Stimulated activated memory B cell treated with anti-CD40 and anti-IgM and Interleukin-4, amounts not matched to agents 10 μg/mL and 1 μg/mL and 100 μg/mL, for 72 hours (primary cell): ENCODE results near the gene CDCP1.

Source experiments
- ATAC-seq: fragments of 150-1000 bp; cut with Tn5 transposase; 2 replicates; pipeline ENCODE4 v1.10.0; 2021
- H3K27ac Mint-ChIP-seq: one replicate; pipeline ENCODE4 v1.8.0; 2022; ENCODE audit warnings: mild to moderate bottlenecking, mixed read lengths
- H3K27me3 Mint-ChIP-seq: one replicate; pipeline ENCODE4 v1.8.0; 2022; ENCODE audit warnings: mixed read lengths
- H3K36me3 Mint-ChIP-seq: one replicate; pipeline ENCODE4 v1.8.0; 2022; ENCODE audit warnings: mixed read lengths
- H3K4me1 Mint-ChIP-seq: one replicate; pipeline ENCODE4 v1.8.0; 2022; ENCODE audit warnings: mixed read lengths
- H3K4me3 Mint-ChIP-seq: one replicate; pipeline ENCODE4 v1.8.0; 2022; ENCODE audit warnings: mild to moderate bottlenecking, moderate library complexity, mixed read lengths
- H3K9me3 Mint-ChIP-seq: one replicate; pipeline ENCODE4 v1.8.0; 2022; ENCODE audit warnings: mixed read lengths

CDCP1 gene

DNA sequence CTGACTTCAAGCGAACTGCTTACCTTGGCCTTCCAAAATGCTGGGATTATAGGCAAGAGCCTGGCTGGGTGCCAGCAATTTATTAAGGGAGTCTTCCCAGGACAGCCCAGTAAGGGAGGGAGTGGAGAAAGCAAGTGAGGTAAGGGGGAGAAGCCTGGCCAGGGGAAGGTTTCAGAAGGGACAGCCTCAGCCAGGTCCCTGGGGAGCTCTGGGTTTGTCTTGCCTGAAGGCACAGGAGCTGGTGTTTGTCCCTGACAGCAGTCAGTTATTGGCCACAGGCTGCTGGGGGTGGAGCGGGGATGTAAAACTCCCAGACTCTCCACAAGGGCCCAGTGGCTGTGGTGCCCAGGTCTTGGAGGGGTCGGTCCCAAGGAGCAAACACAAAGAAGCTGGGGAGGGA is 33.0 kb upstream of the CDCP1 start:
- Mint-ChIP-seq H3K4me3 (no peak overlapping the region), H3K27ac (no peak overlapping the region), H3K36me3 (no peaks in the 10 kb centered on the region), H3K9me3 (no peaks in the 10 kb centered on the region), H3K27me3 (peaks cover 62% of the 10 kb centered on the region), H3K4me1 (peaks cover 6% of the 10 kb centered on the region)
- no peak for ATAC-seq

DNA sequence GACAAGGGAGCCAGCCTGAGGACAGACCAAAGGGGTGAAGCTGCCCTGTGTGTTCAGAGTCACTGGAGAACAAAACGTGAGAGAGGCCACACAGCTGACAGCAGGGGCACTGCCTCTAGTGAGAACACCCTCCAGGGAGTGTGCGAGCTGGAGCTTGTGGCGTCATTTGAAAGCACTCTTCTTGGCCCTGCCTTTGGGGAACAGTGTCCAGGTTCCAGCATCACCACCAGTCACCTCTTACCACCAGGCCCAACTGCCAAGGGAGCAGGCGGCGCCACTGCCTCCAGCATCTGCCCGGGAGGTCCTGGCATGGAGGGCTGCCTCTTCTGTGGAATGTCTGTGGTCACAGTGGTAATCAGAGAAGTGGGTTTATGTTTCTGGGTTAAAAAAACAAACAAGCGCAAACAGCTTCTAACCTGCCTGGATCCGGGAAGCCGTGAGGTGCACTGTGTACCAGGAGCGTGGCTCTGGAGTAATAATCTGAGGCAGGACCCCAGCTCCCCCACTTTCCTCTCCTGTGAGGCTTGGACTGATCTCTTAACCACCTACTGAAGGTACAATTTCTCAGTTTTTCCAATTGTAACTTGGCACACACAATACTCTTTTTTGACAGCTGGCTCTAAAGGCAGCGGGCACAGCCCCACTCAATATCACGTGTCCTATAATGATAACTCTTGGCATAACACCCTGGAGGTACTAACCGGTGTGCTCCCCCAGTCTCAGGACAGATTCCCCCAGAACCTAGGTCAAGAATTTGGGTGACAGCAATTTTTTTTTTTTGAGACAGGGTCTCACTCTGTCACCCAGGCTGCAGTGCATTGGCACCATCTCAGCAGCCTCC is 32.2 kb upstream of the CDCP1 start:
- Mint-ChIP-seq H3K27ac (no peak overlapping the region), H3K36me3 (no peaks in the 10 kb centered on the region), H3K27me3 (peaks cover 60% of the 10 kb centered on the region), H3K4me1 (peaks cover 6% of the 10 kb centered on the region), H3K4me3 (no peak overlapping the region), H3K9me3 (no peaks in the 10 kb centered on the region)
- no peak for ATAC-seq

DNA sequence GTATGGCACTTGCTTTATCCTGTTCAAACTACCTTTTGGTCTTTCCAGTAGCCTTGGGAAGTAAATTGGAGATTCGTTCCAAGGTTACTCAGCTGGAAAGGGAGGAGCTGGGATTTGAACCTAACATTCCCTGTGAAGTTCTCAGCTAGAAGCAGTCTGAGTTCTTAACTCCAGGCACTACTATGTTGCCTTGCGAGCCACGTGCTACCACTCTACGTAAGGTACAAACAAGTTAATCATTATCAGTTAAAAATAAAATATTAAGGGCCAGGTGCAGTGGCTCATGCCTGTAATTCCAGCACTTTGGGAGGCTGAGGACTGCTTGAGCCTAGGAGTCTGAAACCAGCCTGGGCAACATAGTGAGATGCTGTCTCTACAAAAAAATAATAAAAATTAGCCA is 30.7 kb upstream of the CDCP1 start:
- Mint-ChIP-seq H3K27ac (no peak overlapping the region), H3K27me3 (peaks cover 55% of the 10 kb centered on the region), H3K9me3 (no peaks in the 10 kb centered on the region), H3K4me3 (no peak overlapping the region), H3K36me3 (no peaks in the 10 kb centered on the region), H3K4me1 (no peaks in the 10 kb centered on the region)
- no peak for ATAC-seq

DNA sequence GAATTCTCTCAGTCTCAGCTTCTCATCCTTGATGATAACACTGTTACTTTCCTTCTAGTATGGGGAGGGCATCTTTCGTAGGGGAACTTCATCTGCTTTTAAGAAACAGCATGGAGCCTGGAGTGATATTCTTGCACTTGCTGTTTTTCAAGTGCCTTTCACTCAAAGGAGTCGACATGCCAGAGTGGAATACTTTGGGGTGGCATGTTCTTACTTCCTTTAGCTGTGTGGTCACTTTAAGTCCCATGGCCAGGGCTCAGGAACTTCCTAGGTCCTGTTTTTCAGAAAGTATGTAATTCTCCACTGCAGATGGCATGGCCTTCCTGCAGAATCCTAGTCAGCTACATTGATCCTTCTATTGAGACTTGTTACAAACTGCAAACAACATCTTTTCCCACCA is 28.1 kb upstream of the CDCP1 start:
- H3K4me3 Mint-ChIP-seq = no peak overlapping the region
- H3K27me3 Mint-ChIP-seq = peaks cover 63% of the 10 kb centered on the region
- H3K4me1 Mint-ChIP-seq = no peaks in the 10 kb centered on the region
- H3K36me3 Mint-ChIP-seq = no peaks in the 10 kb centered on the region
- ATAC-seq = no peak
- no peak overlapping the region for H3K27ac Mint-ChIP-seq
- H3K9me3 Mint-ChIP-seq = no peaks in the 10 kb centered on the region

DNA sequence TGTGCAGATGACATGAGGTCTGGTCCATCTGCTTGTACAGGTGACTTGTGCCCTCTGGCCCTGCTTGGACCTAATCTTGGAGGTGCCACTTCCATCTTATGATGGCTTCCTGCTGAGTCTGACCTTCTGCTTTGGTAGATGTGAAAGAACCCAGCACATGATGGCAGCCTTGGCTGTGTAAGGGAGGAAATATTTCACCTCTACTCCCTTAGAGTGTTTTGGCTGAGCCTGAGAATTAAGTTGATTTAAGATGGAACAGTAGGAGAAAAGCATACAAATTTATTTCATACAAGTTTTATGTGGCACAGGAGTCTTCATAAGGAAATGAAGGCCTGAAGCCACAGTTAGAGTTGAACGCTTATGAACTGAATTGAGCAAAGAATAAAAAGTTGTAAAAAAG is 27.6 kb upstream of the CDCP1 start:
- no peak overlapping the region for H3K27ac Mint-ChIP-seq
- peaks cover 63% of the 10 kb centered on the region for H3K27me3 Mint-ChIP-seq
- no peak overlapping the region for H3K4me3 Mint-ChIP-seq
- no peaks in the 10 kb centered on the region for H3K36me3 Mint-ChIP-seq
- no peaks in the 10 kb centered on the region for H3K4me1 Mint-ChIP-seq
- ATAC-seq = no peak
- no peaks in the 10 kb centered on the region for H3K9me3 Mint-ChIP-seq

DNA sequence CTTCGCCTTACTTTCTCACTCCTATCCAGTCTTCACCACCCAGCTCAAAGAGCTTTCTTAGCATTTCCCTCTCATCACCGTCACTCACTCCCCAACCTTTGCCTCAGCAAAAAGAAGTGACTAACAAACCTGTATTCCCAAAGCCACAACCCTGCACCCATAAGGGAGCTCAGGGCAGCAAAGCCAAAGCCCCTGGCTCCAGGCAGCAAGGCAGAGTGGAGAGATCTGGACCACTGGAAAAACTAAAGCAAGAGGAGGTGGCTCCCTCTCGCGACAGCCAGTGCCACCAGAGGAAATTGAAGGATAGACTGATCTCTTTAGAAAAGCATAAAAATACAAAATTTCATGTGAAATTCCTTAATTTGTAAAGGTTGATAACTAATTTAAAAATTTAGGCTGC is 25.1 kb upstream of the CDCP1 start:
- no peak for ATAC-seq
- Mint-ChIP-seq H3K4me3 (no peak overlapping the region), H3K27me3 (peaks cover 53% of the 10 kb centered on the region), H3K27ac (no peak overlapping the region), H3K9me3 (no peaks in the 10 kb centered on the region), H3K36me3 (no peaks in the 10 kb centered on the region), H3K4me1 (peaks cover 11% of the 10 kb centered on the region)

DNA sequence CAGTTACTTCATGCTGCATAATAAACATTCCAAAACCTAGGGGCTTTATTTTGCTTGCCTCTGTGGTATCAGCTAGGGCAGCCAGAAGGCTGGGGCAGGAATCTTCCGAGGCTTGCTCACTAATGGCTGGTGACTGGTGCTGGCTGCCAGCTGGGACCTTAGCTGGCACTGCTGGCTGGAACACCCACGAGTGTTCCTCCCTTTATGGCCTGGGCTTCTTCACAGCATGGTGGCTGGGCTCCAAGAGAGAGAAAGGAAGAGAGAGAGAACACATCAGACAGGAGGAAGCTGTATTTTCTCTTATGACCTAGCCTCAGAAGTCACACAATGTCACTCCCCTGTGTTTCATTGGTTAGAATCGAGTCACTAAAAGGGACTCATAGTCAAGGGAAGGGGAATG is 23.9 kb upstream of the CDCP1 start:
- peaks cover 11% of the 10 kb centered on the region for H3K4me1 Mint-ChIP-seq

DNA sequence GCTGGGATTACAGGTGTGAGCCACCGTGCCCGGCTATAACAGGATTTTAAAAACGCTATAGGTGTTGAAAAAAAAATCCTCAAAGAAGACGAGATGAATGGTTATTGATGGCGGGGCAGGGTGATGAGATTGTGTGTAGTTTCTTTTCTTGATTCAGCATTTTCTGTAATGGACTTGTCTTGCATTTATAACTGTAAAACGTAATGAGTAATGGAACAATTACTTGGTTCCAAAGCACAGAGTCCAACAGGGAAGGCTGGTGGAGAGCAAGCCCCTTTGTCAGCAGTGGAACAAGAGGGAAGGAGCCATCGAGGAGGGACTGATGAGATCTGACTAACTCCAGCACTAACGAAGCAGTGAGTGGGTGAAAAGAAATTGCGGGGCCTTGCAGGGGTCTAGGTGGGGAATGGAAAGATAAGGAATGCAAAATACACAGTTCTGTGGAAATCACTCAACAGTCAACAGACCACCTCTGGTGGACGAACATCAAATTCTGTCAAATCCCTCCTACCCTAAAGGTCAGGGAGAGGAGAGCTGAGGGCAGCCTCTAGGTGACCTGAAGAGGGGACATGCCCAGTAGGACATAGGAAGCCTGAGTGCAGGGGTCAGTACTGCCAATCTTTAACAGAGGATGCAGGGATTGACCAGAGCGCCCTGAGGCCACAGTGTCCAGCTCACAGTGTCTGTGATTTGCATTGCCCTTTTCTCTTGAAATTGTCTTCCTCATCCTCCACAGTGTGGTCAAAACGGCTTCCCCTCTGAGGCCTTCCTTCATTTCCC is 23.1 kb upstream of the CDCP1 start:
- no peak overlapping the region for H3K4me3 Mint-ChIP-seq
- peaks cover 11% of the 10 kb centered on the region for H3K4me1 Mint-ChIP-seq
- H3K36me3 Mint-ChIP-seq = no peaks in the 10 kb centered on the region
- H3K27ac Mint-ChIP-seq = no peak overlapping the region
- peaks cover 52% of the 10 kb centered on the region for H3K27me3 Mint-ChIP-seq
- no peaks in the 10 kb centered on the region for H3K9me3 Mint-ChIP-seq
- no peak for ATAC-seq

More for the DNA sequence above, 23.9 kb upstream of the CDCP1 start:
- no peak overlapping the region for H3K4me3 Mint-ChIP-seq
- no peaks in the 10 kb centered on the region for H3K36me3 Mint-ChIP-seq
- H3K27ac Mint-ChIP-seq = no peak overlapping the region
- no peaks in the 10 kb centered on the region for H3K9me3 Mint-ChIP-seq
- H3K27me3 Mint-ChIP-seq = peaks cover 52% of the 10 kb centered on the region
- ATAC-seq = no peak

DNA sequence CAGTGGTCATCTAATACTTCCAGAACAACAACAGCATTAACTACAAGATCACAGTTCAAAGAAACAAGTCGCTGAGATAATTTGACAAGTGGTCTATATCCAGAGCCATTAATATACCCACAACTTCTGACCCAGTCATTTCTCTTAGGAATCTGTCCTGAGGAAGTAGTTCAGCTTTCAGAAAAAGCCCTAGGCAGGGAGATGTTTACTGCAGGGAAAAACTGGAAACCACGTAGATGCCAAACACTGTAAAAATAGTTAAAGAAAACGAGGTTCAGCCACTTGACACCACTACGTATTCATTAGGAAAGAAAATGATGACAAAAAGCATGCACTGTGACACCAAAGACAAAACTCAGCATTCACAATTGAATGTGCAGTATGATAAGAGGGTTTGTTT is 22.3 kb upstream of the CDCP1 start:
- H3K4me3 Mint-ChIP-seq = no peak overlapping the region
- no peaks in the 10 kb centered on the region for H3K36me3 Mint-ChIP-seq
- H3K9me3 Mint-ChIP-seq = no peaks in the 10 kb centered on the region
- no peak for ATAC-seq
- no peak overlapping the region for H3K27ac Mint-ChIP-seq
- peaks cover 18% of the 10 kb centered on the region for H3K4me1 Mint-ChIP-seq
- H3K27me3 Mint-ChIP-seq = peaks cover 49% of the 10 kb centered on the region

DNA sequence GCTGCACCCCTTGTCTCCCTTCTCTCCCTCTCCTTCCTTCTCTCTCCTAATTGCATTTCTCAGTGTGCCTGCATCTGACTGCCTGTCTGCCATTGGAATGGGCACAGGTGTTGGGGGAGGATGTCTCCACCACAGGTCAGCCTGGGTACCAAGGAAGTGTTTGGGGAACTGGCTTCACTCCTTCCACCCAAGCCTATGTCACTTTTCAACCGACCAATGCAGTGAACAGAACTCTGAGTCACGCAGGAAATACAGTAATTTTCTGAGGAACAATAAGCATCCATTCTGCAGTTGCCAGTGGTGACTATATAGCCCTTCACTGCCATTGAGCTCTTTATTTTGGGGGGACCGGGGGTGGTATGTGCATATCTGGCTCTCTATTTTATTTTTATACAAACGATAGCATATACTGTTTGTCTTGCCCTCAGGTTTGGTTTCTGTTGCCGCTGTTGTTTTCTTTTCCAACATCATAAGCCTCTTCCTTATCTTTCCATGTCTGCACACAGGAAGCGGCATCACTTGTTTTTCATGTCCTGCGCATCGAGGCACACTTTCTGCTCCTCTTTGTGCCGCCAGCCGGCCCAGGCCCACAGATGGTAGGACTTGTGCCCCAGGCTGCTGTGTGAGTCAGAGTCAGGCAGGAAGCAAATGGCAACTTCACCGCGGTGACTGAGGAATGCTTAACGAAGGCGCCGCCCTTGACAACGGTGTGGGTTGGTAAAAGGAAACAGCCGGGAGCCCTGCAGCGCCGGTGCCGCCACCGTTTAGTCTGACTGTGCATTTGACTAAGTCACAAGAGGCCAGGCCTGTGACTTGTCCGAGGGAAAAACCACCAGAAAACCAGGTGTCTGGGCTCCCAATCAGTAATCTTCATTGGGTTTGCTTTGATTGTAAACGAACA is 21.1 kb upstream of the CDCP1 start:
- Mint-ChIP-seq H3K27me3 (peaks cover 44% of the 10 kb centered on the region), H3K4me1 (peaks cover 21% of the 10 kb centered on the region), H3K4me3 (peak overlapping the region; percentile 69), H3K36me3 (no peaks in the 10 kb centered on the region), H3K9me3 (no peaks in the 10 kb centered on the region), H3K27ac (peak overlapping the region; percentile 49)
- ATAC-seq = peak; percentile 79

DNA sequence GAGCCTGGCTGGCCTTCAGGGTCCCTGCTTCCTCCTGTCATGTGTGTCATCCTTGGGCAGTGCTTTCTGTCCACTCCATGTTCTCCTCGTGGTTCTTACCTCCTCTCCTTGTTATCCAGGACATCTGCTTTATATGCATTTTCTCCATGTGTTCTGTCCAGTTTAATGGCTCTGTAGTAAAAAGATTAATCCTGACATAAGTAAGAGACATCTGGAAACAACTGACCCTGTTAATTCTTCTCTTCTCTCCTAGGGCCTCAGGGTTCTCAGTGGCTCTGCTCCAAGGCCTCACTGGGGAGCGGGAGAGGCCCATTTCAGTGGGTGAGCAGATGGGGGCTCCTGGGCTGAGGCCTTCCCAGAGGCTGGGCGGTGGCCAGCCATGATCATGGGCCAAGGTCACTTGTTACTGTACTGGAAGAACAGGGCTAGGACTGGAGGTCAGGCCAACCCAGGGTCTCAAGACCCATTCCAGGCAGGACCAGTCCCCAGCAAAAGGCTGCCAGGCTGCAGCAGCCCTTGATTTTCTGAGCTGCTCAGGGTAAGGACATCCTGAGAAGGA is 20.2 kb upstream of the CDCP1 start:
- no peak for ATAC-seq
- no peak overlapping the region for H3K4me3 Mint-ChIP-seq
- no peaks in the 10 kb centered on the region for H3K9me3 Mint-ChIP-seq
- H3K36me3 Mint-ChIP-seq = no peaks in the 10 kb centered on the region
- peaks cover 41% of the 10 kb centered on the region for H3K27me3 Mint-ChIP-seq
- H3K27ac Mint-ChIP-seq = no peak overlapping the region
- peaks cover 21% of the 10 kb centered on the region for H3K4me1 Mint-ChIP-seq

DNA sequence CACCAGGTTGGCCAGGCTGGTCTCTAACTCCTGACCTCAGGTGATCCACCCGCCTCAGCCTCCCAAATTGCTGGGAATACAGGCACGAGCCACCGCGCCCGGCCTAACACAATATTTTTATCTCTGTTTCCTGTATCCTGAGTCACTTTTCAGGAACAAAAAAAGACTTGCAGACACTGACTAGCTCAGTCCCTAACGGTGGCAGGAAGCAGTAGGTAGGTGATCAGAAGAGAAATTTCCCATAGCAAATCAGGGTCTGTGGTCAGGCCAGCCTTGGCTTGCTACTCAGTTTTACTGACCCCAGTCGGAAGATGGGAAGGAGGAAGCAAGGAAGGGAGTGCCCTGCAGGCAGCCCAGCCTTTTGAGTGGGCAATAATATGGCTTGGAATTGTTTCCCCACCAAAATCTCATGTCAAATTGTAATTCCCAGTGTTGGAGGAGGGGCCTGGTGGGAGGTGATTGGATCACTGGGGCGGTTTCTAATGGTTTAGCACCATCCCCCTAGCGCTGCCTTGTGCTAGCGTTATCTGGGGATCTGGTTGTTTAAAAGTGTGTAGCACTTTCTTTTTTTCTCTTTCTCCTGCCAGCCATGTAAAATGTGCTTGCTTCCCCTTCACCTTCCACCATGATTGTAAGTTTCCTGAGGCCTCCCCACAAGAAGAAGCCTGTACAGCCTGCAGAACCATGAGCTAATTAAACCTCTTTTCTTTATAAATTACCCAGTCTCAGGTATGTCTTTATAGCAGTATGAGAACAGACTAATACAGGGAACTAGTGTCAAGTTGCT is 19.5 kb upstream of the CDCP1 start:
- ATAC-seq = no peak
- Mint-ChIP-seq H3K4me1 (peaks cover 21% of the 10 kb centered on the region), H3K36me3 (no peaks in the 10 kb centered on the region), H3K9me3 (no peaks in the 10 kb centered on the region), H3K27me3 (peaks cover 34% of the 10 kb centered on the region), H3K27ac (no peak overlapping the region), H3K4me3 (no peak overlapping the region)

DNA sequence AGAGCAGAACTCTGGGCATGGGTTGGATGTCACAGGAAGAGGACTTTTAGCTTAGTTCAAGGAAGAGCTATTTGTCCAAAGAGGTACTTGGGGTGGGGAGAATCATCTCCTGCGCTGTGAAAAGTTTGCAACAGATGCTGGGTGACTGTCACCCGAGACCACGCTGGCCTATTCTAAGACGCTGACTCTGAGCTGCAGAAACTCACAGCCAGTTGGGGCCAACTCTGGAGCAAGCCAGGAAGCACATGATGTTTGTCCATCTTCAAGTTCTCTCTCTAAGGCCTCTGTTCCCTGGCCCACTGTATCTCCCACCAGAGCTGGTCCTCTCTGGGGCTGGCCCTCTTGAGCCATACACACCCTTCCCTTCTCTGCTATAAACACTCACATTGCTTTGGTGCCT is 17.9 kb upstream of the CDCP1 start:
- Mint-ChIP-seq H3K27ac (peak overlapping the region; percentile 4), H3K9me3 (no peaks in the 10 kb centered on the region), H3K27me3 (peaks cover 17% of the 10 kb centered on the region), H3K4me1 (peaks cover 21% of the 10 kb centered on the region), H3K36me3 (no peaks in the 10 kb centered on the region), H3K4me3 (no peak overlapping the region)
- ATAC-seq = no peak

DNA sequence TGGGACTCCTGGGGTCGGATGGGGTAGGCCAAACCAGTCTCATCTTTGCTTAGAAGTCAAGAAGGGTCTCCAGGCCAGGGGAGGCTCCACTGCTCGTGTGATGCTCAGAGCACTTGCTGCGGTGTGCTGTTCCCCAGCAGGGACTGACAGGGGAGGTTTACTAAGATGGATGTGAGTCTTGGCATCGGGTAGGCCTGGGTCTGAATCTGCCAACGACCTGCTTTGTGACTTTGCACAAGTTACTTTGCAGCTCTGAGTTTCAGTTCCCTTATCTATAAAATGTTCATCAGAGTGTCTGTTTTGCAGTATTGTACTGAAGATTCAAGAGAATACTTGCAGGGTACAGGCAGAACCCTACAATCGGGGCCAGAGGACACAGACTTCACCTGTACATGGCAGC is 17.3 kb upstream of the CDCP1 start:
- peak; percentile 66 for ATAC-seq
- Mint-ChIP-seq H3K36me3 (no peaks in the 10 kb centered on the region), H3K4me3 (no peak overlapping the region), H3K27me3 (peaks cover 15% of the 10 kb centered on the region), H3K27ac (peak overlapping the region; percentile 4), H3K4me1 (peaks cover 21% of the 10 kb centered on the region), H3K9me3 (no peaks in the 10 kb centered on the region)
